NCI-H187 treated with DMSO at 0.1 percent for 48 hours (cell line): Measurements from ENCODE around the gene LUM.

Source experiments
- DNase-seq: peaks from one replicate; lab custom pipeline; 2025; lab: John Stamatoyannopoulos, UW

The LUM gene

GRCh38 chr12:91074154-91074709 is 37.1 kb downstream of the LUM start:
- DNase-seq: no peak

GRCh38 chr12:91073426-91073825 is 37.9 kb downstream of the LUM start:
- DNase-seq: no peak

DNA sequence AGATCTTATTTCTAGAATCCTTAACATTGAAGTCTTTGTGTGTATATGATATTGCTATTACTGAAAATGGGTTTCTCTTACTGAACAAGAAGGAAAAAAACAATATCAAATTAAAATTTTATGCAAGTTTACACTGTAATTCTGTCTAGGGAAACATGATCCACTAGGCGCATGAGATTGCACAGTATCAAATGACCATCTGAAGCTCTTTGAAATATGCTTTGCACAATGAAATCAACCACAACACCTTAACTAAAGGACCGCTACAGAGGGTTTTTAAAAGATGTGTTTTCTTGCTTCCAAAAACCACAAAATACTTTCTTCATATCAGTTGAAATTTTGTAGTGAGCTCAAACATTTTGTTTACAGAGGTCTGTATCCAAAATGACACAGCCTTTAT is 38.4 kb downstream of the LUM start:
- DNase-seq: no peak

DNA sequence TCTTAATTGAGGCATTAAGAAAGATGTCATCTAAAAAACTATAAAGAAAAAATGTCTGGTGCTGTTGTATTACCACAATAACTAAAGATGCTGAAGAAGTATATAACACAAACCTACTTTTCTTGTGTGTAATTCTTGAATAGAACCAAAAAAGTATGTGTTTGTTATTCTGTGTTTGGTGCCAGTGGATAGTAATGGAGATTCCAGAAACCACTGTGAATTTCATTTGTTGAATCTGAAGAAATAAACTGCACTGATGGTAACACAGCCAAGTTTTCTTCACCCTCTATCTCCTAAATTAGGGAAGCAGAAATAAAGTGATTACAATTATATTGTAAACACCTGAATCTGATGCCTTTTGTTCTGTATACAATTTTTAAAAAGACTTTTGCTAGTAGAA is 40.4 kb downstream of the LUM start:
- no peak for DNase-seq

DNA sequence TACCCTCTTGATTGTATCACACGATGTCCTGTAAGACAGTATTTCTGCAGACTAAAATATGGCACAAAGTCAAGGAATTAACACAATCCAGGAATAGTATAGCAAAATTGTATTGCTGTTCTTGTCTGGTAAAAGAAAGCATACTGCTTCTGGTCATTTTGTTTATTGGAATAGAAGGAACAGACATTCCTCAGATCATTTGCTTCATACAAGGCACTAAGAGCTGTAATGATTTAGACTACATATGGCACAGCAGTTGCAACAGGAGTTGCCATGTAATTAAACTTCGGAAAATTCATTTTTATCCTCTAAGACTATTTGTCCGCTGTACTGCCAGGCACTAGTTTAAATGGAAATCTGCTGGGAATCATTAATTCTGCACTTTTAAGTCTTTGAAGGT is 45.9 kb downstream of the LUM start:
- DNase-seq: no peak

DNA sequence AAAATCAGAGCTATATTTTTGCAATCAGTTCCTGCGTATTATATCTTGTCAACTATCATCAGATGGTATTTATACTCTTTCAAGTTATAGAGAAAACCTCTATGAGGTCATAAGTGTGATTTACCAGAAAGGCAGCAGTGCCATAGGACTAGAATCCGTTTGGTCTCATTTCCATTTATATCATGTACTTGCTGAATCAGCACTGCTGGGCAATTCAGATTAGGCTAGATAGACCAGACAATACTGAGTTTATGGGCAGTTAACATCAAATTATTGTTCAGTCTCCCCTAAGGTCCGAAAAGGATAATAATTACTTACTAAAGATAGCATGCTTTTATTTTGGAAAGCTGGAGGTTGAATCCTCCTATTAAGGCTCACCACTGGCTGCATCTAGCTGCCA is 46.7 kb downstream of the LUM start:
- DNase-seq: no peak

GRCh38 chr12:91061091-91061490 is 50.2 kb downstream of the LUM start:
- no peak for DNase-seq

DNA sequence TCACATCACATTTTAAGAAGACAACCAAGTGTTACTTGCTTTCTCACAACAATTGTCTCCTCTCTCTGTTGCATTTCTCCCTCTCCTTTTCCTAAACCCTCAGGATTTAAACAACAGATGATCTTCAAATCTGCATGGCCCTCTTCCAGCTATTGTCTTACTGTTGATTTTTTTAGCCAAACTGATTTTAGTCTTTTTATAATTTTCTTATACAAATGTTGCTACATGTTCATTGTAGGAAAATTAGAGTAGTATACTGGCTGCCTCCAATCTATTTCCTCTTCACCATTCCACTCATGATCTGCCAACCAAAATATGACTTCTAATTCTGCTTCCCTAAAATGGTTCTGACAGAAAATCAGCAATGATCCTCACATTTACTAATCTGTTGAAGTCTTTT is 52.1 kb downstream of the LUM start:
- DNase-seq: no peak

GRCh38 chr12:91058786-91059185 is 52.5 kb downstream of the LUM start:
- DNase-seq: no peak

GRCh38 chr12:91057368-91058165 is 53.7 kb downstream of the LUM start, which contains the start of gene KERA:
Gene KERA, minus strand, starts transcription at chr12:91058024. Its CDS starts 1,743 bp downstream, at chr12:91056281.
- no peak for DNase-seq

DNA sequence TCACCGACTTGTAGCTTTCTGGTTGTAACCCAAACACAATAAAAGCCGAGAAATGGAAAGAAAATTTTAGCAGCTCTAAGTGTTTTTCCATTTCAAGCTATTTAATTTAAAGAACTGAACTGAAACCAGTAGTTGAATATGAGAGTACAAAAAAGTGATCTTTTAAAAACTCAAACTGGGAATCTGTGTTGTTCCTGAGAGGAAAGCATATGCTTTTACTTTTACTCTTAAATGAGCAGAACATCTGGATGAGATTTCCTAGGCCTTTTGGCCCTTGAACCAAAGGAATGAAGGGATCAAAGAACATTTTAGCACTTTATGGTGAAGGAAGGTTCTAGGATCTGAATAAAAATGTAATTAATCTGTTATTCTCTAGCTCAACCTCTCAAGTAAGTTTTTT is 54.8 kb downstream of the LUM start:
- DNase-seq: no peak

DNA sequence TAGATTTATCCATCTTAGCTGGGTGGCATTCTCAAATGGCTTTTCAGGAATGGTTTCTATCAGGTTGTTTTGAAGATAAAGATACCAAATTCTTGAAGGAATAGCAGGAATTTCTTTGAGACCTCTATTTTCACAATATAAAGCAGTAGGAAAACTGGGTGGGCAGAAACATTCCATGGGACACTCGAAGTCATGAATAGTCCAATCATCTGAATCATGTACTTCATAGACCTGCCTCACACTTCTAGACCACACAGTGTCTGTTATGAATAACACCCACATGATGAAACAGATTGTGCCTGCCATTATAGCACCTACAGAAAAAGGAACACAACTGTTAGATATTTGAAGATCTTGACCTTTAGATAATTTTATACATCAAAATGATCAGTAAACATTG is 55.3 kb downstream of the LUM start:
- no peak for DNase-seq

GRCh38 chr12:91053951-91054715 is 57.2 kb downstream of the LUM start:
- DNase-seq: no peak
